Fibroblast of lung (primary cell): ENCODE results near the gene TTC24.

Experiments used
- CTCF ChIP-seq, 2 donors: IDR thresholded peaks in 1 of 2; conservative IDR thresholded peaks in 1 of 2; 1 replicate in 1 of 2; 2 replicates in 1 of 2; pipeline ENCODE4 v1.5.1; 2011 to 2012; ENCODE audit warnings: low read length in 2 of 2, control low read depth in 1 of 2, inconsistent platforms in 1 of 2, low read depth in 1 of 2, mild to moderate bottlenecking in 1 of 2
- EZH2 ChIP-seq: IDR thresholded peaks from 2 replicates; pipeline ENCODE4 v1.5.1; 2012; ENCODE audit warnings: low read length, control low read depth, mild to moderate bottlenecking; ENCODE audit errors: missing control alignments

- TF ChIP-seq CTCF (conservative IDR thresholded peaks at IDR 0.05 in 1 of 2, IDR thresholded peaks at IDR 0.05 in 1 of 2; ENCODE audit: low read depth in 1 of 2, low read length in 2 of 2), result no peak
- TF ChIP-seq EZH2, result no peak
Measured at GRCh38 chr1:156546267-156546666, 33.3 kb upstream of the TTC24 start.
